HCT116 (cell line): Measurements from ENCODE around the gene MALRD1. TPM values are rescaled to one million over a fixed set of nuclear protein-coding genes. Genes with fewer than 3 reads are reported as not detected.

Experiments used
- ATAC-seq: fragments of 200-7000 bp; cut with Tn5 transposase; 2 replicates; pipeline ENCODE4 v1.9.1; 2020; ENCODE audit warnings: mild to moderate bottlenecking, moderate library complexity
- BruUV-seq: library from RNA; stranded (reverse); fragments of 400-500 nt; replicated peaks from 2 replicates; lab custom pipeline; 2021; lab: Mats Ljungman, UMichigan
- CTCF ChIA-PET: fragments of 300-600 bp; sonication (Branson Sonifier 250); formaldehyde crosslinking; loops from one replicate; lab custom pipeline; 2021; ENCODE audit warnings: antibody characterized with exemption; lab: Charles Lee
- POLR2A ChIA-PET: fragments of 300-600, 350-600 bp; sonication (Branson Sonifier 250); formaldehyde crosslinking; loops from one replicate; lab custom pipeline; 2021; ENCODE audit warnings: antibody characterized with exemption; lab: Charles Lee
- RAD21 ChIA-PET, 2 experiments: fragments of 300-600 bp; sonication (Branson Sonifier 250); formaldehyde crosslinking; loops; one replicate each; lab custom pipeline; 2023; ENCODE audit warnings: low total read pairs in 2 of 2; ENCODE audit not compliant: uncharacterized antibody in 2 of 2, unreplicated experiment in 2 of 2, low non-redundant PET in 1 of 2; lab: Charles Lee
- DNase-seq: peaks from one replicate; pipeline ENCODE4 v3.0.0-alpha.2; 2010; ENCODE audit warnings: low read depth, low spot score
- H2AFZ ChIP-seq: fragments of 200-600 bp; shearing (Covaris generic), sonication (generic); 2 replicates; pipeline ENCODE4 v1.6.1; 2017; ENCODE audit warnings: low read depth, mixed run types, mixed read lengths, antibody characterized with exemption, low read length; ENCODE audit not compliant: poor library complexity, severe bottlenecking
- H3K27ac ChIP-seq: 2 replicates; pipeline ENCODE4 v1.5.1; 2012; ENCODE audit warnings: low read depth, low read length
- H3K27me3 ChIP-seq: fragments of 200-600 bp; sonication (generic); 2 replicates; pipeline ENCODE4 v1.6.1; 2016; ENCODE audit warnings: mixed run types, low read length, mixed read lengths; ENCODE audit not compliant: insufficient read depth
- H3K36me3 ChIP-seq, 2 experiments: fragments of 200-500 bp in 1 of 2; fragments of 200-600 bp in 1 of 2; sonication (Bioruptor generic) in 1 of 2; sonication (generic) in 1 of 2; 2 replicates each; pipeline versions ENCODE4 v1.5.1 to v1.6.1; 2014 to 2016; ENCODE audit warnings: low read length in 2 of 2, inconsistent platforms in 1 of 2, mixed read lengths in 1 of 2, mixed run types in 1 of 2; ENCODE audit not compliant: insufficient read depth in 2 of 2, control insufficient read depth in 1 of 2
- H3K4me1 ChIP-seq, 2 experiments: fragments of 200-600 bp in 1 of 2; sonication (generic) in 1 of 2; 2 replicates each; pipeline versions ENCODE4 v1.5.1 to v1.6.1; 2012 to 2017; ENCODE audit warnings: low read length in 2 of 2, inconsistent platforms in 1 of 2, mild to moderate bottlenecking in 1 of 2, mixed read lengths in 1 of 2, mixed run types in 1 of 2, moderate library complexity in 1 of 2; ENCODE audit not compliant: insufficient read depth in 2 of 2, control insufficient read depth in 1 of 2
- H3K4me2 ChIP-seq: fragments of 200-600 bp; sonication (generic); 2 replicates; pipeline ENCODE4 v1.6.1; 2017; ENCODE audit warnings: mixed run types, low read length, mixed read lengths
- H3K4me3 ChIP-seq, 2 experiments: fragments of 200-600 bp in 1 of 2; sonication (generic) in 1 of 2; replicated peaks in 1 of 2; 2 replicates each; pipeline ENCODE4 v1.5.1; 2011 to 2016; ENCODE audit warnings: low read length in 2 of 2, control low read depth in 1 of 2, low read depth in 1 of 2, mild to moderate bottlenecking in 1 of 2, mixed read lengths in 1 of 2, mixed run types in 1 of 2
- H3K79me2 ChIP-seq: fragments of 200-600 bp; sonication (generic); 2 replicates; pipeline ENCODE4 v1.6.1; 2017; ENCODE audit warnings: mild to moderate bottlenecking, mixed run types, low read length, moderate library complexity, mixed read lengths; ENCODE audit not compliant: insufficient read depth
- H3K9ac ChIP-seq: fragments of 200-600 bp; sonication (generic); 2 replicates; pipeline ENCODE4 v1.6.1; 2016; ENCODE audit warnings: low read length, mixed read lengths
- H3K9me2 ChIP-seq: fragments of 200-600 bp; sonication (generic), shearing (Covaris generic); 2 replicates; pipeline ENCODE4 v1.6.1; 2017; ENCODE audit warnings: mixed run types, mild to moderate bottlenecking, moderate library complexity; ENCODE audit not compliant: insufficient read depth
- H3K9me3 ChIP-seq, 2 experiments: fragments of 200-500 bp in 1 of 2; fragments of 200-600 bp in 1 of 2; sonication (Bioruptor generic) in 1 of 2; sonication (generic) in 1 of 2; 2 replicates each; pipeline ENCODE4 v1.6.1; 2014 to 2017; ENCODE audit warnings: low read length in 2 of 2, mixed read lengths in 2 of 2, inconsistent platforms in 1 of 2, low read depth in 1 of 2, mild to moderate bottlenecking in 1 of 2, mixed run types in 1 of 2, moderate library complexity in 1 of 2; ENCODE audit not compliant: control insufficient read depth in 1 of 2, insufficient read depth in 1 of 2
- H4K20me1 ChIP-seq: fragments of 200-600 bp; sonication (generic), shearing (Covaris generic); 2 replicates; pipeline ENCODE4 v1.6.1; 2017; ENCODE audit warnings: mixed run types, mild to moderate bottlenecking, moderate library complexity; ENCODE audit not compliant: insufficient read depth
- CBX3 ChIP-seq: IDR thresholded peaks from 2 replicates; pipeline ENCODE4 v1.6.1; 2012; ENCODE audit warnings: low read depth
- CEBPB ChIP-seq: IDR thresholded peaks from 2 replicates; pipeline ENCODE4 v1.6.1; 2012; ENCODE audit warnings: low read depth
- ELF1 ChIP-seq: IDR thresholded peaks from 2 replicates; pipeline ENCODE4 v1.6.1; 2012; ENCODE audit warnings: low read depth, borderline replicate concordance
- EZH2 ChIP-seq: fragments of 200-600 bp; sonication (generic); IDR thresholded peaks from 2 replicates; pipeline ENCODE4 v1.6.1; 2017; ENCODE audit warnings: antibody characterized with exemption, mixed run types
- JUND ChIP-seq: IDR thresholded peaks from 2 replicates; pipeline ENCODE4 v1.6.1; 2012
- POLR2AphosphoS5 ChIP-seq: IDR thresholded peaks from 2 replicates; pipeline ENCODE4 v1.6.1; 2011; ENCODE audit warnings: mild to moderate bottlenecking, low read depth, low read length, moderate library complexity
- RAD21 ChIP-seq: IDR thresholded peaks from 2 replicates; pipeline ENCODE4 v1.6.1; 2012; ENCODE audit warnings: low read depth, mild to moderate bottlenecking
- SIN3A ChIP-seq: IDR thresholded peaks from 2 replicates; pipeline ENCODE4 v1.6.1; 2012; ENCODE audit warnings: low read depth
- SP1 ChIP-seq: IDR thresholded peaks from 2 replicates; pipeline ENCODE4 v1.6.1; 2012; ENCODE audit warnings: low read depth
- SRF ChIP-seq: IDR thresholded peaks from 2 replicates; pipeline ENCODE4 v1.6.1; 2012; ENCODE audit warnings: low read depth
- YY1 ChIP-seq: IDR thresholded peaks from 2 replicates; pipeline ENCODE4 v1.6.1; 2011; ENCODE audit warnings: low read length, low read depth, moderate library complexity, mild to moderate bottlenecking; ENCODE audit not compliant: insufficient replicate concordance; ENCODE audit errors: extremely low read depth
- ZFX ChIP-seq: fragments of 450-650 bp; IDR thresholded peaks from 2 replicates; pipeline ENCODE4 v1.6.1; 2017
- intact Hi-C: fragments of 100-400 bp; cut with micrococcal nuclease; formaldehyde crosslinking; loops from 2 replicates; pipeline ENCODE4 v1.10.0; 2022
- total RNA-seq: library from RNA; stranded (reverse); gene quantifications from one replicate; pipeline ENCODE4 v1.2.1, GENCODE V29; 2021; ENCODE audit not compliant: unreplicated experiment
- TF ChIP-seq, protein P1 (sequence below), 3 experiments: fragments of 200-600 bp in 1 of 3; sonication (generic) in 1 of 3; IDR thresholded peaks in 2 of 3; conservative IDR thresholded peaks in 1 of 3; 2 replicates each; pipeline ENCODE4 v1.5.1; 2012 to 2017; ENCODE audit warnings: low read depth in 2 of 3, low read length in 2 of 3, antibody characterized with exemption in 1 of 3, borderline replicate concordance in 1 of 3, control low read depth in 1 of 3, mild to moderate bottlenecking in 1 of 3, mixed read lengths in 1 of 3, mixed run types in 1 of 3, moderate library complexity in 1 of 3; ENCODE audit not compliant: insufficient read depth in 1 of 3
- TF ChIP-seq, protein P2 (sequence below): IDR thresholded peaks from 2 replicates; pipeline ENCODE4 v1.6.1; 2011; ENCODE audit warnings: mild to moderate bottlenecking, low read length, moderate library complexity; ENCODE audit not compliant: insufficient replicate concordance; ENCODE audit errors: extremely low read depth
- TF ChIP-seq, protein P3 (sequence below): IDR thresholded peaks from 2 replicates; pipeline ENCODE4 v1.6.1; 2012

The MALRD1 gene
- total RNA-seq, 1 experiment from 2014 or later = not detected

DNA sequence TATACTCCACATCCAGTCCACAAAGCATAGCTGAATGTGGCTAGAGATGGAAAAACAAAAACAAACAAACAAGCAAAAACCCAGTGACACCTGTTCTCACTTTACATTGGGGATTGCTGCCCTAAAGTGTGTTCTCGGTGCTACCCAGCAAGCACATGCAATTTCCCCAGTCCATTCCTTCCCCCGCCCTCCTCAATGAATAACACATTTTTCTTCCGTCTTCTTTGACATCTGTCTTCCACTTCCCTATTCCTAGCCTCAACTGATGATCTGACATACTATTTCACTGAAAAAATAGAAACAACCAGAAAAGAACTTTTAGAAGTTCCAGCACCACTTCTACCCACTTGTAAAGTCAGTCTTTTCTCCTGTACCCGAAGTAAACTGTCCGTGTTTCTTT is 147.1 kb downstream of the MALRD1 start:
- H3K27ac ChIP-seq = no peak overlapping the region
- POLR2A ChIA-PET = no interaction called here
- H3K4me2 ChIP-seq = no peak overlapping the region
- H3K4me3 ChIP-seq = no peak overlapping the region
- RAD21 ChIA-PET = no interaction called here
- no peaks in the 10 kb centered on the region for H4K20me1 ChIP-seq
- CTCF ChIA-PET = no interaction called here
- no peak overlapping the region for H2AFZ ChIP-seq
- ATAC-seq (no peak), DNase-seq (no peak)
- no peaks in the 10 kb centered on the region for H3K4me1 ChIP-seq
- no peaks in the 10 kb centered on the region for H3K79me2 ChIP-seq
- H3K9ac ChIP-seq = no peak overlapping the region
- intact Hi-C loops = no loop called here
- no peaks in the 10 kb centered on the region for H3K27me3 ChIP-seq
- no TSS peak for BruUV-seq
- H3K9me2 ChIP-seq = no peaks in the 10 kb centered on the region
- H3K36me3 ChIP-seq = no peaks in the 10 kb centered on the region
- H3K9me3 ChIP-seq = peaks cover 8 to 13% of the 10 kb centered on the region in 2 experiments; a peak in 3 of 4 replicates
- no peak for TF ChIP-seq JUND
- no peak for TF ChIP-seq SIN3A
- no peak for TF ChIP-seq SP1
- TF ChIP-seq CBX3 = no peak
- TF ChIP-seq ELF1 = no peak
- TF ChIP-seq RAD21 = no peak
- no peak for TF ChIP-seq EZH2
- TF ChIP-seq SRF = no peak
- TF ChIP-seq ZFX = no peak
- TF ChIP-seq, all 23 proteins: peak for 0

DNA sequence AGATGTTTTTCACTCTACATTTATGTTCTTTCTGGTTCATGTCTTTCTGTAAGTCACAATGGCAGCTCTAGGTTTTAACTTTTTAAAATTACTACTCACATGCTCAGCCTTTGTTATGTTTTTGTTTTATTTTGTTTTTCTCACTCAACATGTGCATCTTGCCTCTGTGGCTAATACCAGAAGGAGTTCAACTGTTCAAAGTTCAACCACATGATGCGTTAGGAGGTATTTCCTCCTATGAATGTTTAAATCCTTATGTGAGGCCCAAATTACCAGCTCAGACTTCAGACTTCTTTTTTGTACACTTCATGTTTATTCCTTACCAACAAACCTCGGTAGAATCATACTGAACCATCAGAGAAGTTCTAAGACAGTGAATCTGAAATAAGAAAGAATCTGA is 151.6 kb downstream of the MALRD1 start:
- POLR2A ChIA-PET = no interaction called here
- H3K4me1 ChIP-seq = no peaks in the 10 kb centered on the region
- peaks cover 12 to 15% of the 10 kb centered on the region in 2 experiments; a peak in 3 of 4 replicates for H3K9me3 ChIP-seq
- intact Hi-C loops = no loop called here
- H3K9ac ChIP-seq = no peak overlapping the region
- H4K20me1 ChIP-seq = no peaks in the 10 kb centered on the region
- H3K4me3 ChIP-seq = no peak overlapping the region
- H3K79me2 ChIP-seq = no peaks in the 10 kb centered on the region
- H3K9me2 ChIP-seq = no peaks in the 10 kb centered on the region
- RAD21 ChIA-PET = no interaction called here
- no peak for DNase-seq
- no TSS peak for BruUV-seq
- TF ChIP-seq YY1 (no peak), SP1 (no peak), POLR2AphosphoS5 (no peak), JUND (no peak), ELF1 (no peak), SIN3A (no peak), CEBPB (no peak), CBX3 (no peak)
- TF ChIP-seq, protein P1, sequence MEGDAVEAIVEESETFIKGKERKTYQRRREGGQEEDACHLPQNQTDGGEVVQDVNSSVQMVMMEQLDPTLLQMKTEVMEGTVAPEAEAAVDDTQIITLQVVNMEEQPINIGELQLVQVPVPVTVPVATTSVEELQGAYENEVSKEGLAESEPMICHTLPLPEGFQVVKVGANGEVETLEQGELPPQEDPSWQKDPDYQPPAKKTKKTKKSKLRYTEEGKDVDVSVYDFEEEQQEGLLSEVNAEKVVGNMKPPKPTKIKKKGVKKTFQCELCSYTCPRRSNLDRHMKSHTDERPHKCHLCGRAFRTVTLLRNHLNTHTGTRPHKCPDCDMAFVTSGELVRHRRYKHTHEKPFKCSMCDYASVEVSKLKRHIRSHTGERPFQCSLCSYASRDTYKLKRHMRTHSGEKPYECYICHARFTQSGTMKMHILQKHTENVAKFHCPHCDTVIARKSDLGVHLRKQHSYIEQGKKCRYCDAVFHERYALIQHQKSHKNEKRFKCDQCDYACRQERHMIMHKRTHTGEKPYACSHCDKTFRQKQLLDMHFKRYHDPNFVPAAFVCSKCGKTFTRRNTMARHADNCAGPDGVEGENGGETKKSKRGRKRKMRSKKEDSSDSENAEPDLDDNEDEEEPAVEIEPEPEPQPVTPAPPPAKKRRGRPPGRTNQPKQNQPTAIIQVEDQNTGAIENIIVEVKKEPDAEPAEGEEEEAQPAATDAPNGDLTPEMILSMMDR (IDR thresholded peaks at IDR 0.05 in 2 of 3, conservative IDR thresholded peaks at IDR 0.05 in 1 of 3; ENCODE audit: borderline replicate concordance in 1 of 3, insufficient read depth in 1 of 3, low read depth in 2 of 3, low read length in 2 of 3) = no peak
- TF ChIP-seq, protein P2, sequence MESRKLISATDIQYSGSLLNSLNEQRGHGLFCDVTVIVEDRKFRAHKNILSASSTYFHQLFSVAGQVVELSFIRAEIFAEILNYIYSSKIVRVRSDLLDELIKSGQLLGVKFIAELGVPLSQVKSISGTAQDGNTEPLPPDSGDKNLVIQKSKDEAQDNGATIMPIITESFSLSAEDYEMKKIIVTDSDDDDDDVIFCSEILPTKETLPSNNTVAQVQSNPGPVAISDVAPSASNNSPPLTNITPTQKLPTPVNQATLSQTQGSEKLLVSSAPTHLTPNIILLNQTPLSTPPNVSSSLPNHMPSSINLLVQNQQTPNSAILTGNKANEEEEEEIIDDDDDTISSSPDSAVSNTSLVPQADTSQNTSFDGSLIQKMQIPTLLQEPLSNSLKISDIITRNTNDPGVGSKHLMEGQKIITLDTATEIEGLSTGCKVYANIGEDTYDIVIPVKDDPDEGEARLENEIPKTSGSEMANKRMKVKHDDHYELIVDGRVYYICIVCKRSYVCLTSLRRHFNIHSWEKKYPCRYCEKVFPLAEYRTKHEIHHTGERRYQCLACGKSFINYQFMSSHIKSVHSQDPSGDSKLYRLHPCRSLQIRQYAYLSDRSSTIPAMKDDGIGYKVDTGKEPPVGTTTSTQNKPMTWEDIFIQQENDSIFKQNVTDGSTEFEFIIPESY = no peak
- TF ChIP-seq, protein P3, sequence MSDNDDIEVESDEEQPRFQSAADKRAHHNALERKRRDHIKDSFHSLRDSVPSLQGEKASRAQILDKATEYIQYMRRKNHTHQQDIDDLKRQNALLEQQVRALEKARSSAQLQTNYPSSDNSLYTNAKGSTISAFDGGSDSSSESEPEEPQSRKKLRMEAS = no peak
- TF ChIP-seq, all 23 proteins: peak for 0
- no peak for ATAC-seq
- CTCF ChIA-PET = no interaction called here
- Histone ChIP-seq H2AFZ (no peak overlapping the region), H3K4me2 (no peak overlapping the region), H3K36me3 (no peaks in the 10 kb centered on the region), H3K27ac (no peak overlapping the region), H3K27me3 (no peaks in the 10 kb centered on the region)
